Measurements from ENCODE around the gene DUSP8. TPM values are rescaled to one million over a fixed set of nuclear protein-coding genes. Genes with fewer than 3 reads are reported as not detected.

Gene DUSP8
- total and polyA plus RNA-seq, 9 of the 15 experiments (the other 6 are each of a cell fraction or from before 2014, with no cell fraction given), result 0.14 to 2.0 (median 0.86) TPM; not detected in 2

DNA sequence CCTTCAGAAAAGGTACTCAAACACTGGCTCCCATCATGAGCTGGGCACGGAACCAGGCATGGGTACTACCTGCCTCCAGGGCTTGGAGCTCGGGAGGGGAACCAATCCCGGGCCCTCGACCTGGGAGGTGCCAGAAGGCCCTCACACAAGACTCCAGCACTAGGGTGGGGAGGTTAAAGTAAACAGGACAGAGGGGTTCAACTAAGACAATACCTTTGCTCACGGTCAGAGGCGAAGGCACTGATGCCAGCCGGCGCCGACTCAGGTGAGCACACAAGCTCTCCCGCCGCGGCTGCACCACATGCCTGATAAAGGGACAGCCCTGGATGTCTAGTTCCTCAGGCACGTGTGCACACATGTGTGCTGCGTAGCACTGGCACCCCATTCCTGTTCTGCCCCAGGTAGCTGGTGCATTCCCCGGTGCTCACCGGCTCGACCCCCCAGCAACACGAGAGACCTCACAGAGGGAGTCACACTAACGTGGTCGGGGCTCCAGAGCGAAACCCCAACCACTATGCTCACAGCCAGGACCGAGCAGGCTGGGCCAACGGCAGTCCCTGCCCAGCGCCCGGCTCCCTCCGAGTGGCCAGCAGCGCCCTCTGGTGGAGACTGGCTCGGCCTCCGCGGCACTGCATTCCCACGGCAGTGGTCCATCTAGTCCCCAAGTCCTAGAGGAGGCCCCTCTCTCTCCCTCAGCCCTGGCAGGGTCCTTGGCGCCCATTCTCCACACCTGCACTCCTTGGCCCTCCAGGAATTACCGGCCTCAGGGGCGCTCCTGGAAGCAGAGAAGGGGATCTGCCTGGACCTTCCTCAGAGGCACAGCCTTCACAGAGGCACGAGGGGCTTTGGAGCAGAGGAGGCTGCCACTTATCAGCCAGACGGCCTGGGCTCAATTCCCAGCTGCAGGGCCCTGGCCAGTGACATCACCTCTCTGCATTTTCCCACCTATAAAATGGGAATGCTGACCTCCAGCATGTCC lies 56.7 kb downstream of the DUSP8 start (continued):
- TF ChIP-seq, protein P1, sequence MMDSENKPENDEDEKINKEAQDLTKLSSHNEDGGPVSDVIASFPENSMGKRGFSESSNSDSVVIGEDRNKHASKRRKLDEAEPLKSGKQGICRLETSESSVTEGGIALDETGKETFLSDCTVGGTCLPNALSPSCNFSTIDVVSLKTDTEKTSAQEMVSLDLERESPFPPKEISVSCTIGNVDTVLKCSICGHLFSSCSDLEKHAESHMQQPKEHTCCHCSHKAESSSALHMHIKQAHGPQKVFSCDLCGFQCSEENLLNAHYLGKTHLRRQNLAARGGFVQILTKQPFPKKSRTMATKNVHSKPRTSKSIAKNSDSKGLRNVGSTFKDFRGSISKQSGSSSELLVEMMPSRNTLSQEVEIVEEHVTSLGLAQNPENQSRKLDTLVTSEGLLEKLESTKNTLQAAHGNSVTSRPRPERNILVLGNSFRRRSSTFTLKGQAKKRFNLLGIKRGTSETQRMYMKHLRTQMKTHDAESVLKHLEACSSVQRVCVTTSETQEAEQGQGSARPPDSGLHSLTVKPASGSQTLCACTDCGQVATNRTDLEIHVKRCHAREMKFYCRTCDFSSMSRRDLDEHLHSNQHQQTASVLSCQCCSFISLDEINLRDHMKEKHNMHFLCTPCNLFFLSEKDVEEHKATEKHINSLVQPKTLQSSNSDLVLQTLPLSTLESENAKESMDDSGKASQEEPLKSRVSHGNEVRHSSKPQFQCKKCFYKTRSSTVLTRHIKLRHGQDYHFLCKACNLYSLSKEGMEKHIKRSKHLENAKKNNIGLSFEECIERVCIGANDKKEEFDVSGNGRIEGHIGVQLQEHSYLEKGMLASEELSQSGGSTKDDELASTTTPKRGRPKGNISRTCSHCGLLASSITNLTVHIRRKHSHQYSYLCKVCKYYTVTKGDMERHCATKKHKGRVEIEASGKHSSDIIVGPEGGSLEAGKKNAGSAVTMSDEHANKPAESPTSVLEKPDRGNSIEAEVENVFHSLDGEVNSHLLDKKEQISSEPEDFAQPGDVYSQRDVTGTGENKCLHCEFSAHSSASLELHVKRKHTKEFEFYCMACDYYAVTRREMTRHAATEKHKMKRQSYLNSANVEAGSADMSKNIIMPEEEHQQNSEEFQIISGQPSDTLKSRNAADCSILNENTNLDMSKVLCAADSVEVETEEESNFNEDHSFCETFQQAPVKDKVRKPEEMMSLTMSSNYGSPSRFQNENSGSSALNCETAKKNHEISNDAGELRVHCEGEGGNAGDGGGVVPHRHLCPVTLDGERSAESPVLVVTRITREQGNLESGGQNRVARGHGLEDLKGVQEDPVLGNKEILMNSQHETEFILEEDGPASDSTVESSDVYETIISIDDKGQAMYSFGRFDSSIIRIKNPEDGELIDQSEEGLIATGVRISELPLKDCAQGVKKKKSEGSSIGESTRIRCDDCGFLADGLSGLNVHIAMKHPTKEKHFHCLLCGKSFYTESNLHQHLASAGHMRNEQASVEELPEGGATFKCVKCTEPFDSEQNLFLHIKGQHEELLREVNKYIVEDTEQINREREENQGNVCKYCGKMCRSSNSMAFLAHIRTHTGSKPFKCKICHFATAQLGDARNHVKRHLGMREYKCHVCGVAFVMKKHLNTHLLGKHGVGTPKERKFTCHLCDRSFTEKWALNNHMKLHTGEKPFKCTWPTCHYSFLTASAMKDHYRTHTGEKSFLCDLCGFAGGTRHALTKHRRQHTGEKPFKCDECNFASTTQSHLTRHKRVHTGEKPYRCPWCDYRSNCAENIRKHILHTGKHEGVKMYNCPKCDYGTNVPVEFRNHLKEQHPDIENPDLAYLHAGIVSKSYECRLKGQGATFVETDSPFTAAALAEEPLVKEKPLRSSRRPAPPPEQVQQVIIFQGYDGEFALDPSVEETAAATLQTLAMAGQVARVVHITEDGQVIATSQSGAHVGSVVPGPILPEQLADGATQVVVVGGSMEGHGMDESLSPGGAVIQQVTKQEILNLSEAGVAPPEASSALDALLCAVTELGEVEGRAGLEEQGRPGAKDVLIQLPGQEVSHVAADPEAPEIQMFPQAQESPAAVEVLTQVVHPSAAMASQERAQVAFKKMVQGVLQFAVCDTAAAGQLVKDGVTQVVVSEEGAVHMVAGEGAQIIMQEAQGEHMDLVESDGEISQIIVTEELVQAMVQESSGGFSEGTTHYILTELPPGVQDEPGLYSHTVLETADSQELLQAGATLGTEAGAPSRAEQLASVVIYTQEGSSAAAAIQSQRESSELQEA (IDR thresholded peaks at IDR 0.05; ENCODE audit: low read depth), result no peak
